GM21447 (cell line): Measurements from ENCODE around the gene TASOR.
"Not testable (repeated sequence)": the region's sequence is repeated elsewhere in the genome, so short reads cannot be mapped to it uniquely, and the experiment has no call there.

ENCODE experiments used
- ATAC-seq: cut with Tn5 transposase; IDR thresholded peaks from one replicate; pipeline ENCODE4 v1.9.1; 2021; ENCODE audit not compliant: unreplicated experiment

Gene TASOR, protein sequence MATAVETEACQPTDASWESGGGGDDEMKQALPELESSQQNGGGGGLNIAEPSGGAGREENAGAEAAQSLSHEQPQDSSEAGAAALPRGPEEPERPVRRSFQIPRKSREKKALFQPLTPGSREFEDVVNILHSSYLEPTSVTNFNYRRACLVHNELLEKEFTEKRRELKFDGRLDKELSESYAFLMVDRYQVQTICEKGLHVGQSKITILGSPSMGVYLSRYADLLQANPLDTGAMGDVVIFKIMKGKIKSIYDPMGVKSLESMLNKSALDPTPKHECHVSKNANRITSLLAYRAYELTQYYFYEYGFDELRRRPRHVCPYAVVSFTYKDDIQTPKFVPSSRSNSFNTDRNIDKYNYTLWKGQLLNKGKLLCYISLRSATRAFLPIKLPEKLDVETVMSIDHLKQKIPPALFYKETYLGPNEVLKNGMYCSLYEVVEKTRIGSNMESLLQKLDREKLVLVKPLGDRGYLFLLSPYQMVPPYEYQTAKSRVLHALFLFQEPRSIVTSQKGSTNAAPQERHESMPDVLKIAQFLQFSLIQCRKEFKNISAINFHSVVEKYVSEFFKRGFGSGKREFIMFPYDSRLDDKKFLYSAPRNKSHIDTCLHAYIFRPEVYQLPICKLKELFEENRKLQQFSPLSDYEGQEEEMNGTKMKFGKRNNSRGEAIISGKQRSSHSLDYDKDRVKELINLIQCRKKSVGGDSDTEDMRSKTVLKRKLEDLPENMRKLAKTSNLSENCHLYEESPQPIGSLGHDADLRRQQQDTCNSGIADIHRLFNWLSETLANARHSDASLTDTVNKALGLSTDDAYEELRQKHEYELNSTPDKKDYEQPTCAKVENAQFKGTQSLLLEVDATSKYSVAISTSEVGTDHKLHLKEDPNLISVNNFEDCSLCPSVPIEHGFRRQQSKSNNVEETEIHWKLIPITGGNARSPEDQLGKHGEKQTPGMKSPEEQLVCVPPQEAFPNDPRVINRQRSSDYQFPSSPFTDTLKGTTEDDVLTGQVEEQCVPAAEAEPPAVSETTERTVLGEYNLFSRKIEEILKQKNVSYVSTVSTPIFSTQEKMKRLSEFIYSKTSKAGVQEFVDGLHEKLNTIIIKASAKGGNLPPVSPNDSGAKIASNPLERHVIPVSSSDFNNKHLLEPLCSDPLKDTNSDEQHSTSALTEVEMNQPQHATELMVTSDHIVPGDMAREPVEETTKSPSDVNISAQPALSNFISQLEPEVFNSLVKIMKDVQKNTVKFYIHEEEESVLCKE (N-terminal part only)

GRCh38 chr3:56683122-56683817, at the start of gene TASOR:
Gene TASOR (minus strand): TSS chr3:56683265. CDS start chr3:56683006, 259 bp downstream.
- peak; percentile 69 for ATAC-seq

- ATAC-seq, result no peak
Observed at GRCh38 chr3:56732109-56732508, 49.0 kb upstream of the TASOR start.

DNA sequence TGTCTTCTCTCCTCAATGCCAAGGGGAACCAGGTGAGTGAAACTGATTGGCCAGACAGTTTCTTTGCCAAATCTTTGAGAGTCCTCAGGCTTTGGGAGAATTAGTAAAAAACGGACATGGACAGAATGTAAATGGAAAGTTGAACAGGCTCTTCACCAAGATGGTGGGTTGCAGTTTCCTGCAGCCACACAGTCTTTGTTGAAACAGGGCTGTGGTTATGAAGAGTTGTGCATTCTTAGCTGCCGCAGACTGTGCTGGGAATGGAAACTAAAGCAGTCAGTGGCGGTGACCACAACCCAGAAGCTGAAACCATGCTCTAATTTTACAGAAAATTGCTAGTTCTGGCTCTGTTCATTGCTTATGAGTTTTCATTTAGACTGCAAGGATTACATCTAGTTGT, 42.1 kb upstream of the TASOR start:
- ATAC-seq, result peak; percentile 99

DNA sequence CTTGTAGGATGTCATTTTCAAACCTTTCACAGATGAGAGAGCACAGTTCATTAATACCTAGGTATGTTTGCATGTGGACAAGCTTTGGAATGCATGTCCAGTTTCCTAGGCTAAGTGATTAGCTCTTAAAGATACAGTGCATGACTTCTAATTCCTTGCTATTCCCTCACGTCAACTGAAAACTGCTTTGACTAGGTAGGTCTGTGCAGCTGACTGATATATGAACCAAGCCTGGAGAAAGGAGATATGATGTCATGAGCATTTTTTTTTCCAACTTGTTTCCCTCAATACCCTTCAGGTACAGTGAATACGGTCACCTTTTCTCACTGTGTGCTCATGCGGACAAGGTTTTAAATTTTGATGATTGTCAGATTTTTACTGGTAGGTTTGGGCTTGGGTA, 41.6 kb upstream of the TASOR start:
- ATAC-seq, result no peak

DNA sequence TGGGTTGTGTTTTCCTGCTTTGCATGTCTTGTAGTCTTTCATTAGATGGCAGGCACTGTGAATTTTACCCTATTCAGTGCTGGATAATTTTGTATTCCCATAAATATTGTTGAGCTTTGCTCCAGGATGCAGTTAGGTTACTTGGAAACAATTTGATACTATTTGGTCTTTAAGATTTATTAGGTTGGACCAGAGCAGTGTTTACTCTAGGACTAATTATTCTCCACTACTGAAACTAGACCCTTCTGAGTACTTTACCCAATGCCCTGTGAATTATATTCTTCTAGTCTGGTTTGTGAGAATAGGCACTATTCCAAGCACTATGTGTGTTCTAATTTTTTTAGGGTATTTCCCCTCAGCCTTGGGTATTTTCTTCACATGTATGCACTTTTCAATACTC, 37.8 kb upstream of the TASOR start:
- no peak for ATAC-seq

GRCh38 chr3:56718809-56719208, 35.7 kb upstream of the TASOR start:
- not testable (repeated sequence) for ATAC-seq

DNA sequence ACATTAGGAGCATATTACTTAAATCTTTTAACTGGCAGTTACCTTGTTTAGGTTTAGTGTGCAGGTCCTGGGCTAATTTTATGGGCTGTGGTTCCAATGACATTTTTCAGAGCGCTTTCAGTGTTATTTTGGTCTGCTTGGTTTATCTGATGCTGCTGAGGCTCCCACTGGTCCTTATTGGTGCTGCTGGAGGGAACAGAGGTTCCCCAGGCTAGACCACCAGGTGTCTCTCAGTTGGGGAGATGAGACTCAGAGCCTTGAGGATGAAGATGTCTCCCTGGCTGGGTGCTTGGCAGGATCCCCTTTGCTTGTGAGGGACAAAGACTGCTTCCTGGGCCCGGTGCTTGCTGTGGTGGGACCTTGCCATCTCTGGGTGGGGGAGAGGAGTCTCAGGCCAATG, 28.3 kb upstream of the TASOR start:
- no peak for ATAC-seq

DNA sequence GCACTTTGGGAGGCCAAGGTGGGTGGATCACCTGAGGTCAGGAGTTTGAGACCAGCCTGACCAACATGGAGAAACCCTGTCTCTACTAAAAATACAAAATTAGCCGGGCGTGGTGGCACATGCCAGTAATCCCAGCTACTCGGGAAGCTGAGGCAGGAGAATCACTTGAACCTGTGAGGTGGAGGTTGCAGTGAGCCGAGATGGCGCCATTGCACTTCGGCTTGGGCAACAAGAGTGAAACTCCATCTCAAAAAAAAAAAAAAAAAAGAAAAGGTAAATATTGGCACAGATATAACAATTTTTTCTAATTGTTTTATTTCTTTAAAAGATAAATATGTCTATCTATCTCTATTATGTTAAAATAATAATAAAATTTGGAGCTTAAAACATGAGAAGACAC, 24.3 kb upstream of the TASOR start:
- ATAC-seq, result not testable (repeated sequence)

DNA sequence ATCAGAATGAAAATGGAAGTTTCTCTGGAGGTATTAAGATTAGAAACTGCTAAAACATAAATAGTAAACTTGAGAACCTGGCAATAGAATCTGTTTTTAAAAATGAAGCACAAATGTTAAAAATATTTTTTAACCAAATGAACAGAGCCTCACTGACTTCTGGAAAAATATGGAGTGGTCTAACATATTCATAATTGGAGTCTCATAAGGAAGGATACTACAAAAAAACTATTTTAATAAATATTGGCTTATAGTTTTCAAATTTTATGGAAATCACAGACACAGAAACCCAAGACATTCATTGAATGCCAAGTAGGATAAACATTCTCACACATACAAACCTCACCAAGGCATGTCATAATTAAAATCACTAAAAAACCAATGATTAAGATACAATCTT, 23.6 kb upstream of the TASOR start:
- no peak for ATAC-seq

DNA sequence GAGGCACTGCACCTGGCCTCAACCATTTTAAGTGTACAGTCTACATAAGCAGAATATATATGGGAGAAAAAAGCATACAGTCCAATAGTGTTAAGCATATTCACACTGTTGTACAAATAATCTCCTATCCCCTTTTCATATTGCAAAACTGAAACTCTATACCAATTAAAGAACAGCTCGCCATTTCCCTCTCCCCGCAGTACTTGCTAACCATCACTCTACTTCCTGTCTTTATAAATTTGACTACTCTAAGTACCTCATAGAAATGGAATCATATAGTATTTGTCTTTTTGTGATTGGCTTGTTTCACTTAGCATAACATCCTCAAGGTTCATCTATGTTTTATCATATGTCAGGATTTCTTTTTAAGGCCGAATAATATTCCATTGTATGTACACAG, 21.6 kb upstream of the TASOR start:
- ATAC-seq, result no peak

DNA sequence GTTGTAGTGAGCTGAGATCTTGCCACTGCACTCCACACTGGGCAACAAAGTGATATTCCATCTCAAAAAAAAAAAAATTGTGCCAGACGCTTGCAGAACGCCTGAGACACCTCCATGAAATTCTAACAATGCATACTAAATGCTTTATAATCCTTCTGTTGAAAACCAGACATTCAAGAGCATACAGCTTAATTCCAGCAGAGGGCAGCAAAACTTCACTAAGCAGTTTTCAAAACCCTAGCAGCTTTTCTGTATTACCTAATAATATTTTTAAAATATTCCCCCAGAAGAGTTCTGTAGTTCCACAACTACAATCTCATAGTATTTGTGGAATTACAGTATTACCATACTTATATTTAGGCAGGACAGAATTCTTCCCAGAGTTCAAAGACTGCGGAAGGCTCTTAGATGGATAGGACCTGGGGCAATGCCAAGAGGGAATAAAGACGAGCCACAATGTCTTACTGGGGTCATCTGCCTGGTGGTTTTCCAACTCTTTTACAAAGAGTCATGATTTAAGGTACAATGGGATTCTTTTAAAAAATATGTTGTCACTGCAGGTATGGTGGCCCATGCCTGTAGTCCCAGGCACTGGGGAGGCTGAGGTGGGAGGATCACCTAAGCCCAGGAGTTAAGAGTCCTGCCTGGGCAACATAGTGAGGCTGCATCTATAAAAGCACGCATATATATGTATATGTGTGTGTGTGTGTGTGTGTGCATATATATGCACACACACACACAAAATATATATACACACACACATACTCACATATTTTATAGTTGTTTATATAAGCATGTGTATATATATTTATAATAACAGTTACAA, 19.6 kb upstream of the TASOR start:
- ATAC-seq, result no peak

DNA sequence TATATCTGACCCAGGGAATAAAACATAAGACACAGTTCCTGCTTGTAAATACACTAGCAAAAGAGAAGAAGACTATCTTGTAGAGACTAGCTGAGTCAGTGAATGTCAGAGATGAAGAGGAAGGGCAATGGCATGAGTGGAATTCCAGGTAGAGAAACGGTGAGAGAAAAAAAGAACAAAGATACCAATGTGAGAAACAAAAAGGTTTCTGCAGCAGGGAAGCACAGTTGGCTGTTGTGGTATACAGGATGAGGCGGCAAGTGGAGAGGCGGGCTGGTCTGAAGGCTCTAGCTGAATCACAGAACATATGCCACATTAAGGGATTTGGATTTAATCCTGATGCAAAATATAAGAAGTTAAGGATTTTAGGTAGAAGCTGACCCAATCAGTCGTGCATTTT, 17.1 kb upstream of the TASOR start:
- ATAC-seq, result no peak

DNA sequence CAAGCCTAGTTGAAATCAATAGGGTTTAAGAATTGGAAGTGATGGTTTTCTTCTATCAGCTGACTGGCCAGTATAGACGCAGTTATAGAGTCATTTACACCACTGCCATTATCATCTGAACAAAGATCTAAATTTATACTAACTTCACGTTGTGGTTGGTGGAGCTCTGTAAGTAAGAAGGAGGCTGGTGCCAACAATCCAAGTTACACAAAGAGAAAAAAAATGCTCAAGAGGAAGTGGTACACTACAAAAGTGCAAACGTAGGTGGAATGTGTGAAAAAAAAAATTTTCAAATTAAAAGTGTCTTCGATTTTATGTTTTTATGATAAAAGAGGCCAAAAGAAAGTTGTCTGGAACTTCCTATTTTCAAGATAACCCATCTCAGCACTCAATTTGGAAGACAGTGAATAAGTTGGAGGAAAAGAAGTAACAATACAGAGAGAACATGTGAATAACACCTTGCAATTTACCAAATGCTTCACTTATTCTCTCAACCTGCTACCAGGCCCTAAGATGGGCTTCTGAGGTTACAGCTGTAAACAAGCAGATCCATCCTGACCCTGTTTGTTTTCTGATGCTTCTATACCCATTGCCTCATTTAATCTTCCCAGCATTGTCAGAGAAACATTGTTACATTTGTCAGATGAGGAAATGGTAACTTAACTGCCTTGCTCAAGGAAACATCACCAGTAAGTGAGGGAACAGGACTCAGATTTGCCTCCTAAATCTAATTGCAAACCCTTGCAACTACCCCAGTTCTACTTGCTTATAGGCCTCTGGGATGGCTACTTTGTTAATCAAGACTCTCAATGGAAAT, 12.0 kb upstream of the TASOR start:
- no peak for ATAC-seq

GRCh38 chr3:56693750-56694149, 10.7 kb upstream of the TASOR start:
- ATAC-seq, result no peak

- ATAC-seq, result peak; percentile 70
Observed at GRCh38 chr3:56692520-56693433, 9.7 kb upstream of the TASOR start.

- not testable (repeated sequence) for ATAC-seq
Observed at GRCh38 chr3:56692001-56692365, 8.9 kb upstream of the TASOR start.

- ATAC-seq, result no peak
Observed at GRCh38 chr3:56691165-56692000, 8.3 kb upstream of the TASOR start.
